ENCODE measurements around the gene CNTNAP5. TPM values are rescaled to one million over a fixed set of nuclear protein-coding genes. Genes with fewer than 3 reads are reported as not detected.

CNTNAP5 gene
- total and polyA plus RNA-seq, 2 of the 8 experiments (the other 6 are each of a cell fraction or from before 2014, with no cell fraction given), result 0.11 to 0.76 TPM

GRCh38 chr2:124318913-124319312 is 293.8 kb downstream of the CNTNAP5 start:
- no peak for TF ChIP-seq POU5F1 (IDR thresholded peaks at IDR 0.05; ENCODE audit: low read depth, low read length)
- TF ChIP-seq KDM5A (IDR thresholded peaks at IDR 0.05; ENCODE audit: low read length), result no peak
- TF ChIP-seq RAD21 (IDR thresholded peaks at IDR 0.05 in 1 of 2, conservative IDR thresholded peaks at IDR 0.05 in 1 of 2; ENCODE audit: low read depth in 2 of 2, low read length in 2 of 2), result no peak
- 0 out of 2 replicates have a peak, but pooled peaks have one; percentile 3 for TF ChIP-seq CEBPB (IDR thresholded peaks at IDR 0.05; ENCODE audit: low read depth, low read length)
- no peak for TF ChIP-seq SRF (IDR thresholded peaks at IDR 0.05; ENCODE audit: low read depth, low read length)
- no peak overlapping the region for H2BK12ac ChIP-seq (ENCODE audit: low read depth, low read length)
- DNase-seq (ENCODE audit: low read depth in 1 of 2, low spot score in 2 of 2), result no peak
- no peaks in the 10 kb centered on the region for H3K36me3 ChIP-seq (ENCODE audit: control insufficient read depth in 2 of 4, insufficient read depth in 4 of 4, low read length in 3 of 4)
- no peak overlapping the region for H3K18ac ChIP-seq (ENCODE audit: extremely low read depth, low read length)
- H2BK5ac ChIP-seq (ENCODE audit: low read depth, low read length), result no peak overlapping the region; the same call in 1 of the 2 replicates
- H3K79me1 ChIP-seq (ENCODE audit: low read depth, low read length), result no peaks in the 10 kb centered on the region
- H2BK15ac ChIP-seq (ENCODE audit: low read length), result no peak overlapping the region
- no peak overlapping the region for H3K27ac ChIP-seq (ENCODE audit: low read depth, low read length)
- H3K23me2 ChIP-seq (ENCODE audit: low read depth, low read length), result peaks cover 5% of the 10 kb centered on the region; the same call in 1 of the 2 replicates
- 75% methylated on average over 2 of the region's 2 CpGs; no CpG with 5 or more reads in 1 of the 2 experiments for WGBS, 2 experiments (ENCODE audit: extremely low coverage in 1 of 2, insufficient coverage in 1 of 2, insufficient read length in 1 of 2, insufficient replicate concordance in 2 of 2, low coverage in 1 of 2, low lambda C conversion rate in 2 of 2, missing lambda C conversion rate in 1 of 2)
- no peak overlapping the region for H3K56ac ChIP-seq (replicated peaks; ENCODE audit: insufficient read length, low read depth, low read length)
- no peak overlapping the region for H3K23ac ChIP-seq (ENCODE audit: insufficient read length)
- H4K8ac ChIP-seq (ENCODE audit: extremely low read depth, insufficient read depth, low read length), result no peak overlapping the region
- no peak overlapping the region for H3K14ac ChIP-seq (ENCODE audit: insufficient read length)
- no peak overlapping the region for H4K5ac ChIP-seq (ENCODE audit: insufficient read length, low read depth, low read length)
- H3K4me3 ChIP-seq (ENCODE audit: extremely low read depth in 1 of 4, insufficient read depth in 2 of 4, low read depth in 3 of 4, low read length in 4 of 4), result no peak overlapping the region
- no peak overlapping the region for H2BK120ac ChIP-seq (replicated peaks; ENCODE audit: low read depth, low read length)
- H3K27me3 ChIP-seq (replicated peaks in 1 of 4; ENCODE audit: control insufficient read depth in 3 of 4, extremely low read depth in 1 of 4, insufficient read depth in 3 of 4, low read length in 3 of 4), result no peaks in the 10 kb centered on the region
- H4K20me1 ChIP-seq (replicated peaks in 1 of 2; ENCODE audit: control insufficient read depth in 1 of 2, insufficient read depth in 2 of 2, low read length in 2 of 2), result no peaks in the 10 kb centered on the region
- POLR2A ChIA-PET (ENCODE audit: partially characterized antibody), result no interaction called here
- H2BK20ac ChIP-seq (ENCODE audit: low read length), result no peak overlapping the region
- no peaks in the 10 kb centered on the region for H3K9me3 ChIP-seq (ENCODE audit: insufficient read depth in 2 of 2, low read depth in 1 of 2, low read length in 1 of 2)
- H3K4ac ChIP-seq (replicated peaks; ENCODE audit: insufficient read length, low read depth, low read length), result no peak overlapping the region
- no peak overlapping the region for H2AK5ac ChIP-seq (ENCODE audit: low read depth, low read length)
- H4K91ac ChIP-seq (replicated peaks; ENCODE audit: insufficient read length, low read length), result no peak overlapping the region
- H3K79me2 ChIP-seq (ENCODE audit: control insufficient read depth in 1 of 2, insufficient read depth in 2 of 2, low read length in 2 of 2), result no peaks in the 10 kb centered on the region
- H3K4me1 ChIP-seq (replicated peaks in 1 of 4; ENCODE audit: control insufficient read depth in 3 of 4, insufficient read depth in 4 of 4, low read length in 3 of 4), result peaks cover 0 to 3% (median 1%) of the 10 kb centered on the region in 4 experiments; a peak in 2 of 7 replicates
- no peak overlapping the region for H3K4me2 ChIP-seq (ENCODE audit: insufficient read depth in 1 of 2, low read depth in 2 of 2, low read length in 2 of 2)
- no peak overlapping the region for H3K9ac ChIP-seq (replicated peaks in 1 of 4; ENCODE audit: extremely low read depth in 1 of 4, low read depth in 3 of 4, low read length in 3 of 4)
- no peak for FAIRE-seq
- CTCF ChIA-PET (ENCODE audit: partially characterized antibody), result interaction anchor here (1.0 kb wide), 1 partner anchor 490 kb away, joined by 3 read pairs; no protein-coding TSS in a partner anchor
- H2AFZ ChIP-seq (ENCODE audit: low read length), result 0 out of 2 replicates have a peak overlapping the region, but pooled peaks have one; percentile 62

All from H1 (cell line).